Measurements from ENCODE around the gene PFDN6.

- TF ChIP-seq CTCF (conservative IDR thresholded peaks at IDR 0.05) (no peak), ZFX (IDR thresholded peaks at IDR 0.05) (no peak)
Measured at GRCh38 chr6:33280539-33280938, 8.9 kb upstream of the PFDN6 start.
